ENCODE measurements around the gene CFHR2.

- TF ChIP-seq CTCF (IDR thresholded peaks at IDR 0.05), result no peak
- TF ChIP-seq POLR2AphosphoS5 (IDR thresholded peaks at IDR 0.05), result no peak
These were observed 59.6 kb downstream of the CFHR2 start for GRCh38 chr1:197003132-197003531.

Data from sigmoid colon (tissue), 4 donors.